A673 (cell line): Measurements from ENCODE around the gene IRX3. TPM values are rescaled to one million over a fixed set of nuclear protein-coding genes. Genes with fewer than 3 reads are reported as not detected.
"Not testable (repeated sequence)": the region's sequence is repeated elsewhere in the genome, so short reads cannot be mapped to it uniquely, and the experiment has no call there.

Experiments
- BruUV-seq: library from RNA; stranded (reverse); fragments of 400-500 nt; replicated peaks from 2 replicates; lab custom pipeline; 2021; lab: Mats Ljungman, UMichigan
- CTCF ChIA-PET: fragments of 300-600 bp; sonication (Branson Sonifier 250); formaldehyde crosslinking; loops from one replicate; lab custom pipeline; 2022; ENCODE audit warnings: antibody characterized with exemption; lab: Charles Lee
- POLR2A ChIA-PET: fragments of 300-600 bp; sonication (Branson Sonifier 250); formaldehyde crosslinking; loops from one replicate; lab custom pipeline; 2022; ENCODE audit warnings: antibody characterized with exemption; ENCODE audit not compliant: low non-redundant PET; lab: Charles Lee
- DNase-seq: peaks from one replicate; pipeline ENCODE4 v3.0.0-alpha.2; 2015; ENCODE audit warnings: low spot score
- H3K27ac ChIP-seq: fragments of 200-600 bp; sonication (generic); 2 replicates; pipeline ENCODE4 v1.5.1; 2016; ENCODE audit warnings: mixed run types, low read depth, mild to moderate bottlenecking, mixed read lengths, antibody characterized with exemption, low read length; ENCODE audit not compliant: poor library complexity, severe bottlenecking
- H3K27me3 ChIP-seq: fragments of 200-600 bp; sonication (generic); replicated peaks from 2 replicates; pipeline ENCODE4 v1.6.1; 2017; ENCODE audit warnings: mixed run types, low read depth, mild to moderate bottlenecking, mixed read lengths, antibody characterized with exemption, low read length; ENCODE audit not compliant: insufficient read depth, poor library complexity
- H3K36me3 ChIP-seq: fragments of 200-600 bp; sonication (generic); 2 replicates; pipeline ENCODE4 v1.6.1; 2016; ENCODE audit warnings: mixed run types, mild to moderate bottlenecking, mixed read lengths, antibody characterized with exemption, low read length; ENCODE audit not compliant: insufficient read depth, poor library complexity, severe bottlenecking
- H3K4me1 ChIP-seq: fragments of 200-600 bp; sonication (generic); 2 replicates; pipeline ENCODE4 v1.6.1; 2017; ENCODE audit warnings: mixed run types, mild to moderate bottlenecking, mixed read lengths, antibody characterized with exemption, low read length; ENCODE audit not compliant: insufficient read depth, poor library complexity, severe bottlenecking
- H3K4me3 ChIP-seq: fragments of 200-600 bp; sonication (generic); 2 replicates; pipeline ENCODE4 v1.5.1; 2016; ENCODE audit warnings: low read depth, mixed run types, mild to moderate bottlenecking, mixed read lengths, low read length; ENCODE audit not compliant: poor library complexity, severe bottlenecking
- H3K9me3 ChIP-seq: fragments of 200-600 bp; sonication (generic); 2 replicates; pipeline ENCODE4 v1.6.1; 2016; ENCODE audit warnings: mixed run types, low read depth, mild to moderate bottlenecking, mixed read lengths, antibody characterized with exemption, low read length; ENCODE audit not compliant: poor library complexity, severe bottlenecking
- CTCF ChIP-seq: fragments of 300-800, 200-600 bp; sonication (generic); conservative IDR thresholded peaks from 2 replicates; pipeline ENCODE4 v1.5.1; 2017; ENCODE audit warnings: low read depth, mild to moderate bottlenecking, antibody characterized with exemption, low read length, moderate library complexity, mixed read lengths
- EZH2 ChIP-seq: fragments of 200-600 bp; sonication (generic); IDR thresholded peaks from 2 replicates; pipeline ENCODE4 v1.6.1; 2017; ENCODE audit warnings: borderline replicate concordance, low read depth, mild to moderate bottlenecking, mixed read lengths, antibody characterized with exemption, low read length; ENCODE audit not compliant: poor library complexity, severe bottlenecking
- intact Hi-C: fragments of 100-400 bp; cut with micrococcal nuclease; formaldehyde crosslinking; loops from one replicate; pipeline ENCODE4 v1.10.0; 2022; ENCODE audit not compliant: unreplicated experiment
- total RNA-seq: library from RNA; stranded (reverse); gene quantifications from 2 replicates; pipeline ENCODE4 v1.2.3, GENCODE V29; 2021

IRX3 gene
- total RNA-seq, 1 experiment from 2014 or later = 22.9 TPM

GRCh38 chr16:54248863-54249710 is 37.5 kb downstream of the IRX3 start:
- Histone ChIP-seq H3K36me3 (no peaks in the 10 kb centered on the region), H3K4me1 (no peaks in the 10 kb centered on the region), H3K27me3 (no peaks in the 10 kb centered on the region), H3K9me3 (no peaks in the 10 kb centered on the region), H3K27ac (no peak overlapping the region), H3K4me3 (no peak overlapping the region)
- POLR2A ChIA-PET = no interaction called here
- no peak for DNase-seq
- CTCF ChIA-PET = no interaction called here
- TF ChIP-seq CTCF = no peak
- TF ChIP-seq EZH2 = no peak
- no TSS peak for BruUV-seq
- intact Hi-C loops = no loop called here

- intact Hi-C loops, H3K36me3 ChIP-seq, H3K27ac ChIP-seq, H3K4me1 ChIP-seq, DNase-seq, H3K27me3 ChIP-seq, H3K9me3 ChIP-seq, BruUV-seq, CTCF ChIA-PET, H3K4me3 ChIP-seq, POLR2A ChIA-PET: not testable (repeated sequence)
Measured at GRCh38 chr16:54247705-54248104, 38.9 kb downstream of the IRX3 start.

- CTCF ChIA-PET = no interaction called here
- TF ChIP-seq CTCF (no peak), EZH2 (no peak)
- BruUV-seq = no TSS peak
- Histone ChIP-seq H3K4me3 (no peak overlapping the region), H3K27me3 (no peaks in the 10 kb centered on the region), H3K27ac (no peak overlapping the region), H3K4me1 (no peaks in the 10 kb centered on the region), H3K9me3 (no peaks in the 10 kb centered on the region), H3K36me3 (no peaks in the 10 kb centered on the region)
- POLR2A ChIA-PET = no interaction called here
- no peak for DNase-seq
- intact Hi-C loops = no loop called here
Measured at GRCh38 chr16:54246454-54246821, 40.1 kb downstream of the IRX3 start.
